HG03135 (cell line): ENCODE results near the gene STAG1.
"Not testable (repeated sequence)": the region's sequence is repeated elsewhere in the genome, so short reads cannot be mapped to it uniquely, and the experiment has no call there.

ENCODE experiments used
- ATAC-seq: cut with Tn5 transposase; IDR thresholded peaks from one replicate; pipeline ENCODE4 v1.9.1; 2021; ENCODE audit warnings: mild to moderate bottlenecking, moderate library complexity; ENCODE audit not compliant: unreplicated experiment

The STAG1 gene

DNA sequence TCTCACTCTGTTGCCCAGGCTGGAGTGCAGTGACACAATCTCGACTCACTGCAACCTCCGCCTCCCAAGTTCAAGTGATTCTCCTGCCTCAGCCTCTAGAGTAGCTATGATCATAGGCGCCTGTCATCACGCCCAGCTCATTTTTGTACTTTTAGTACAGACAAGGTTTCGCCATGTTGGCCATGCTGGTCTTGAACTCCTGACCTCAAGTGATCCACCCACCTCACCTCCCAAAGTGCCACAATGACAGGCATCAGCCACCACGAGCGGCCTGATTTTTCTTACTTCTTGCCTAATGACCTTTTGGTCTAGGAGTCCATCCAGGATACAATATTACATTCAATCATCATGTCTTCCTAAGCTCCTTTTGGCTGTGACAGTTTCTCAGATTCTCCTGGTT is 146.0 kb downstream of the STAG1 start:
- ATAC-seq, result not testable (repeated sequence)

DNA sequence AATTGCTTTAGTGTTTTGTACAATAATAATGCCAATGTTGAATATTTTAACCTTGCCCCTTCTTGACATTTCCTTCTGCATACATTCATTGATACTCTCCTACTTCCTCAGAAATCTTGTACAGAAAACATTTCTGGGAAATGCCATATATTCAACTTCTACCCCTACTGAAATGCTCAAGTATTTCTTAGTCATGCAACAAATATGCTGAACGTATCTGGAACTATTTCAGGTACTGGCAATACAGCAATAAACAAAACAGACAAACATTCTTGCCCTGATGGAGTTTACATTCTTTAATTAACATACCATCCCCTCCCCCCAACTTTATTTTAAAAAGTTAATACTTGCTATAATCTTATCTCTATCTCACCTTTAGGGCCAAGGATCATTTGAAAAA is 147.2 kb downstream of the STAG1 start:
- no peak for ATAC-seq

DNA sequence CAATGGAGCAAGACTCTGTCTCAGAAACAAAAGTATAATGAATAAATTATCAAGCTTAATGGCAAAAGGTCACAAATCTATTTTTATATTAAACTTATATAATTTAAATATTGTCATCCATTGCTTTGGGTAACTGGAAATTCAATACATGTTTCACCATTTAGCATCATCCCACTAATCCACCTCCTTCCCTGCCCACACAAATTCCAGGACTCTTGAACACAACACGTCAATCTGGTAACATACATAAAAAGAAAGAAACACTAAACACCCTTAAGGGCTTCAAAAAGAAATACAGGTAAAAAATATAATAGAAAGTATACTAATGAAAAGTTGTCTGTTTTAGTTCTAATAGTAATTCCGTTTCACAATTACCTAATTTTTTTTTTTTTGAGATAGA is 149.4 kb downstream of the STAG1 start:
- no peak for ATAC-seq

DNA sequence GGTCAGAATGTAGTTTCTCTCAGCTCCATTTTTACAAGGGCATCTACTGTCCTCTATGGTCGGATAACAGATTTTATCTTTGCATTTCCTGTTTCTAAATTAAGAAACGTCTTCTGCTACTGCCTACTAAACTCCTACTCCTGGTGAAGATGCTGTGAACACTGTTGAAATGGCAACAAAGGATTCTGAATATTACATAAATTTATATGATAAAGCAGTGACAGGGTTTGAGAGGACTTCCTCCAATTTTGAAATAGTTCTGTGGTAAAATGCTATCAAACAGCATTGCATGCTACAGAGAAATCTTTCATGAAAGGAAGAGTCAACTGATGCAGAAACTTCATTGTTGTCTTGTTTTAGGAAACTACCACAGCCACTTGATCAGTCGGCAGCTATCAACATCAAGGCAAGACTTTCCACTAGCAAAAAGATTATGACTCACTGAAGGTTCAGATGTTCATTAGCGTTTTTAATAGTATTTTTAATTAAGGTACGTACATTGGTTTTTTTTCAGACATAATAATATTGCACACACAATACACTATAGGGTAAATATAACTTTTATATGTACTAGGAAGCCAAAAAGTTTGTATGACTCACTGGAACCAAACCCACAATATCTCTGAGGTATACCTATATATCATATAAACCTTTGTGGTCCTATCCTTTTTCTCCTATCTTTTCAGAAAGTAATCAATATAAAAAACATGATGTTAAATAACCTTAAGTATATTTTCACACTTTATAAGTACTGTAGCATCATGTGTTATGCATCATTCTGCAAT is 156.1 kb downstream of the STAG1 start:
- ATAC-seq, result no peak

DNA sequence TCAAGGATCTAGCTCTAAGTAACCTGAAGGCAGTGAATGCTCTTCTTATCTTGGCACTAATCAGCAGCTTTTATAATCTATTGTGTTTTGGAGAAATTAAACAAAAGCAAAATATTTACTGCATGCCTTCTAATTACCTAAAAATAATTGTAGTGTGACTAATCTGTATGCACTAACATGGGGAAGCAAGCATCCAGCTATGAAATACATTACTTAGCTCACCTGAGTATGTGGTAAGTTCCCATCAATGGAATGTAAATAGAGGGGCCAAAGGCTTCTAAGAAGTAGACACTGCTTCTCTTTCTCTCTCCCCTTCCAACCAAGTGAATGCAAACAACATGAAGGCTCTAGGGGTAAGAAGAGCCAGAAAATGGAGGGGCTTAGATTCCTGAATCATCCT is 165.6 kb downstream of the STAG1 start:
- ATAC-seq, result no peak

DNA sequence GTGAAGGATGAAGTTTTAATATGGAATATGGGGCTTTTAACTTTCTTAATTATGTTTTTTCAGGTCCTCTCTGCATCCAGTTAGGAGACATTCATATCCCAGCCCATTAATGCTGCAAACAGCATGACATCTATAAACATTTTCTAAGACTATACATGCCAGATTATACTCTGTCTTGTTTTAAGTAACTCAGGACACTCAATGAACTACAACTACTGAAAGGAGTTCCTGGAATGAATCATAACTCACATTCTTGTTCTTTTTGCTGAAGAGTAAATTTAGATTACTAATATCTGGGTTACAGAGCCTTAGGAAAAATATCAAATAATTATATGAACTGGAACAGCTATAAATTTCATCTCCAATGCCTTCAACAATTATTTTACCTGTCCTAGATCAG is 167.4 kb downstream of the STAG1 start:
- no peak for ATAC-seq

DNA sequence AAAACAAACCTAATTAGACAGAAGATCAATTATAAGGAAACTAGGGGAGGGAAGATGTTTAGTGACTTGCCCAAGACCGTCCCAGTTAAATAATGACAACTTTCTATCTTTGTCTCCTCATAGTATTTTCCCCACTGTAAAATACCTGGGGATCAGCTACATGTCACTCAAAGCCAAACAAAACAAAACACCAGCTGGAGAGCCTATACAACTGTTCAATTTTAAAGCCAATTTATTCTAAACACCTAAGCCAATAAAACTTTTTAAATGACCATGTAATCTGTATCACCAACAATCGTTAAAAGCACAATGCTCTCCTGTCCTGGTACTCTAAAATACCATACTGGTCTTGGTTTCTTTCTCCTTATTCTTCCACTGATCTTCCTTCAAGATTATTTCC is 168.4 kb downstream of the STAG1 start:
- ATAC-seq, result no peak

DNA sequence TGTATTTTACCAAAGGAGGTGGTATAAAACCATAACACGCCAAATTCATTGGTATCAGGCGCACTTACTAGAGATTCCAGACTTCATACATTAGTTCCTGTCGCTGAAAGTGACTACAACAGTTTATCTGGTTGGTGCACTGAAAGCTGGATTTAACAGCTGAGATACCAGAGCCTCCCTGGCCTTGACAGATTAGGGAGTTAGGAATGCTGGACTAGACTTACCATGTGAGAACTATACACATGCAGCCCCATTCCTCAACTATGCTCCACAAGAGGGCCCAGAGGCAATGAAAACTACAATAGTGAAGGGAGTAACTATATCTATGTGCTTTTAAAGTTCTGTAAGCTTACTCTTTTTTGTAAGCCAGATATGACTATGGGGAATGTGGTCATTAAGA is 174.4 kb downstream of the STAG1 start:
- ATAC-seq, result no peak

DNA sequence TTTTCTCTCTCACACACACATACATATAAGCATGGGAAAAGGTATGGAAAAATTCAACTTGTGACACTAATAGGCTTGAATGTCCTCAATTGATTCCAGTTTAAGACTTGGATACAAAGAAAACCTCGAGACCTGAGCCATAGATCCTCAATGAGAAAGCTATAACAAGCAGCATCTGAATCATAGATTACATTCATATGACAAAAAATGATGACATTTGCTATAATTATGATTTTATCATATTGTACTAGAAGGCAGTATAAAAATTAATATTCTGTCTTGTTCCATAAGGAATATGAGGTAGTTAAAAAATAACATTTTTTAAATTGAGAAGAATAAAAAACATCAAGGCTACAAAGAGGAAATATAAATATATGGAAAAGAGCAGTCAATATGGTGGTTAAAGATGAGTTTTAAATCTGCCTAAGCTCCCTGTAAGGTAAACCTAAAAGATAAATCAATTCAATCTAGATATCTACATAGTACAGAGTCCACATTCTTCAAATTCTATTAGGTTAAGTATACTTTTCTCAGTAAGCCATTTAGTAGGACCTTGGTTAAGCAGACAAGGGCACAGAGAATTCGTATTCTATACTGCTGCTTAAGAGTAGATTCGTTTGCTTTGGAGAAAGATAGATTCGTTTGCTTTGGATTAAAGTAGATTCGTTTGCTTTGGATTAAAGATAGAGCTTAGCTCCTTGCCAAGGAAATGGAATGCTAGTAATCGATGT is 175.7 kb downstream of the STAG1 start:
- no peak for ATAC-seq

DNA sequence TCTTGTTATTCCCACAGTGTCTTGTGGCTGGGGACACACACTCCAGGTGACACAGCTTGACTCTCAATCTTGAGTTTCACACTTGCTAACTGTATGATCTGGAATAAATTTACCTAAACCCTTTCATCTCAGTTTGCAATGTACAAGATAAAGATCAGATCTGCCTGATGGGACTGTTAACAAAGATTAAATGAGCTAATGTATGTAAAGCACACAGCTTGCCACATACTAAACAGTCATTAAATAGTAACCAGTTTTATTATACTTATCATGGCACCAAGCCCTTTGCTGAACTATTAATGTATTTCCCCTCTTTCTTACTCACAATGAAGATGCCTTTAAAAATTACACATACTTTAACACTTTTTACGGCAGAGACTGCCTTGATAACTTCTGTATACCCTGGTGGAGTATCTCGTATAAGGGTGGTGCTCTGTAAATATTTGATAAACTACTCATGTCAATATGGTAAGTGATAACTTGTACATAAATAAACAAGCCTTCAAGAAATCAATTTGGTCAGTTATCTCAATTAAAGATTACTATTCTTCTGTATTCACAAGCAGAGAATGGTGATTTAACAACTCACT is 184.5 kb downstream of the STAG1 start:
- ATAC-seq, result no peak

DNA sequence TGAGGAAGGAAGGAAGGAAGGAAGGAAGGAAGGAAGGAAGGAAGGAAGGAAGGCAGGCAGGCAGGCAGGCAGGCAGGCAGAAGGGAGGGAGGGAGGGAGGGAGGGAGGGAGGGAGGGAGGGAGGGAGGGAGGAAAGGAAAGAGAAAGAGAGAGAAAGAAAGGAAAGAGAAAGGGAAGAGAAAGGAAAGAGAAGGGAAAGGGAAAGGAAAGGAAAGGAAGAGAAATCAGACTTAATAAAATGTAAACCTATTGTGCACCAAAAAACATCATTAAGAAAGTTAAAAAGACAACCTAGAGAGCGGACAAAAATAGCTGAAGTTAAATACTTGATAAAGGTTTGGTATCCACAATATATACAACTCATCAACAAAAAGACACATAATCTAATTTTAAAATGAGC is 187.2 kb downstream of the STAG1 start:
- not testable (repeated sequence) for ATAC-seq

DNA sequence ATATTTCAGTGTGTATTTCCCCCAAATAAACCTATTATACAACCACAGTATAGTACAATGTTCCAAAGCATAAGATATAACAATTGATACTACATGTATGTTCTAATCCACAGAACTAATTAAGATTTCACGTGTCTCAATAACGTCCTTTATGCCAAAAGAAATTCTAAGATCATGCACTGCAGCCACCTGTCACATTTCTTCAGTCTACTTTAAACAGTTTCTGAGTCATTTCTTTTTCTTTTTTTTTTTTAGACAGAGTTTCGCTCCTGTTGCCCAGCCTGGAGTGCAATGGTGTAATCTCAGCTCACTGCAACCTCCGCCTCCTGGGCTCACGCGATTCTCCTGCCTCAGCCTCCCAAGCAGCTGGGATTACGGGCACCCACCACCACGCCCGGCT is 190.2 kb downstream of the STAG1 start:
- ATAC-seq, result no peak

DNA sequence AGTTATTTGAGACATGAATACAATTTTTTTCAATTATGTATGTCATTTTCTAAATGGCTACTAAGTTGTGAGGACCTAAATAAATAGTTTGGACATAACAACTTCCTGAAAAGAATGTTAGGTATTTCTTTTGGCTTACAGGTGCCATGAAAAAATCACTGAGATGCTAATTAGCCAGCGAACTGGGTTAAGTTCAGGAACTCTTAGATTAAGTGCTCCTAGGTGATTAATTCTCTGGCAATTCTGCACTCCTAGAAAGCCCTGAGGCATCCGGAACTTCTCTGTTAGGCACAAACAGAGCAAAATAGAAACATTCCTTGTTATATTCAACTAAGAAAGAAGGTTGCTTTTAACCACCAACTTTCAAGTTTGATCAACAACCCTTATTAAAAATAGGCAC is 192.3 kb downstream of the STAG1 start:
- ATAC-seq, result no peak

DNA sequence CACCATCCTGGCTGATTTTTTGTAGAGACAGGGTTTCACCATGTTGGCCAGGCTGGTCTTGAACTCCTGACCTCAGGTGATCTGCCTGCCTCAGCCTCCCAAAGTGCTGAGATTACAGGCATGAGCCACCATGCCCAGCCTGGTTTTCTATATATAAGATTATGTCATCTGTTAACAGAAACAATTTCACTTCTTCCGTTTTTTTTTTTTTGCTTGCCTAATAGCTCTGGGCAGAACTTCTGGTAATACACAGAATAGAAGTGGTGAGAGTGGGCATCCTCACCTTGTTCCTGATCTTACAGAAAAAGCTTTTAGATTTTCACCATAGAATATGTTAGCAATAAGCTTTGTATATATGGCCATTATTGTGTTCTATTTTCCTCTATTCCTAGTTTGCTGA is 202.7 kb downstream of the STAG1 start:
- ATAC-seq, result not testable (repeated sequence)

DNA sequence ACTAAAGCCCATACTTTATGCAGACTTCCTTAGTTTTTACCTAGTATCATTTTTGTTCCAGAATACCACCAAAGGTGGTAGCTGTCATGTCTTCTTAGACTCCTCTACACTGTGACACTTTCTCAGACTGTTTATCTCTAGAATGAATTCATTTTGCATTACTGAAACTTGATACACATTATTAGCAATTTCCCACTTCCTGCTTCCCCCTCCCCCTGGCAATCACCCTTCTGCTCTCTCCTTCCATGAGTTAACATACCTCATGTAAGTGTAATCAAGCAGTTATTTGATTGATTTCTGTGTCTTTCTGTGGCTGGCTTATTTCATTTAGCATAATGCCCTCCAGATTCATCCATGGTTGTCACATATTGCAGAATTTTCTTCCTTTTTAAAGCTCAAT is 204.9 kb downstream of the STAG1 start:
- no peak for ATAC-seq

DNA sequence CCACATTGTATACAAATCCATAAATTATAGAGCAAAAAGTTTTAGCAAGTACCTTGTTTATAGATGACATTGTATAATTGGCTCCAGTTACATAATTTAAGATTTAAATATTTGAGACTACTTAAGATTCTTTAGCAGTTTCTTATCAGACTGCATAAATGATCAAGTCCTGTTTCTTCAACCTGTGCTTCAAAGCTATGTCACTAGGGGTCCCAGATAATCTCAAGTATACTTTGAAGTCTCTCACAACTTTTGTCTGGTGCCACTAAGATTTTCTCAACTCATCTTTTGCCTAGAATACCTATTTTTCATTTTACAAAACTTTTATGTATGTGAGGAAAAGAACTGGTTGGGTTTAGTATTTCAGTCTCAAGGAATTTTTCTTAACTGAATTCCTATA is 205.5 kb downstream of the STAG1 start:
- no peak for ATAC-seq

DNA sequence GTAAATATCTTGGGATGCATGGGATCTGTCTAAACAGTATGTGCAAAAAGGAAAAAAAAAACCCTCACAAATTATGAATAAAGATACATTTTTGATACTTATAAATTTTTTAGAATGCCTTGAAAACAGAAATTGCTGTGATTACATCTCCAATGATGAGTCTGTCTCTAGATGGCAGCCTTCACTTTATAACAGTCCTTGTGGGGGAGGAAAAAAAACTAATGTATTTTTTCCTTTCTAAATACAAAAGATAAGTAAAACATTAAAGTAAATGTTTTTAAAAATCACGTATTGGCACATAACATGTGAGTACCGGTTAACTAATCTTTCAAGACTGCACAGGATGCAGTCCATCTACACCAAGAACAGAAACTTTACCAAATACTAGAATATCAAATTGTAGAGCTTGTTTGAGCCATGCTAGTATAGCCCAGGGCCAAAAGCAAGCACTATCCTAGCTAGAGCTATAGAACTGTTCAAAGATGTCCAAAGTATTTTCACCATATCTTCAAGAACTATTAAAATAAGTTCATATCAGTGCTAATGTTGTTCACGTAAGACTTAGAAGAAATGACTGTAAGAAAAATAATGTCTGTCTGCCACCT is 206.4 kb downstream of the STAG1 start:
- ATAC-seq, result no peak

DNA sequence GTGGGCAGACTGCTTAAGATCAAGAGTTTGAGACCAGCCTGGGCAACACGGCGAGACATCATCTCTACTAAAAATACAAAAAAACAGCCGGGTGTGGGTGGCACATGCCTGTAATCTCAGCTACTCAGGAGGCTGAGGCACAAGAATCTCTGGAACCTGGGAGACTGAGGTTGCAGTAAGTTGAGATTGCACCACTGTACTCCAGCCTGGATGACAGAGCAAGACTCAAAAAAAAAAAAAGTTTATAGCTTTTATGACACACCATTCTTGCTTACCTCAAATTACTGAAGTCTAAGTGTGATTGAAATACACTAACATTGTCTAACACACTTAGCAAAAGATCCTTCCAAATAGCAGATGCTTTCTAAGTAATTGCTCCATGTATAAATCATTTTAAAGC is 207.6 kb downstream of the STAG1 start:
- ATAC-seq, result no peak

DNA sequence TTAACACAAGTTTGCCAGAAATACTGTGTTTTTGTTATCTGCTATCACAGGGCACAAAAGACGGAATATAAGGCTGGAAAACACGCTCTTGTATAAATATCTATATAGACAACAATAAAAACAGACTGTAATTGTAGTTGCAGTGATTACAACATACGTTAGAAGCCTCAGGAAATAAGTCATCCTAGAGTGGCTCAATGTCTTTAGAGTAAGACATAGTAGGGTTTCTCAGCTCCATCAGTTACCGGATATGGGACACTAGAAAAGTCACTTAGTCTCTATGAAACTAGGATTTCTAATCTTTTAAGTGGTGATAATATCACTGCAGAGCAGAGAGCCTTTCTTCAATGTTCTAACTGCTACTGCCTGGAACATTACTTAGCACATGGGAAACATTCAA is 208.8 kb downstream of the STAG1 start:
- ATAC-seq, result no peak

DNA sequence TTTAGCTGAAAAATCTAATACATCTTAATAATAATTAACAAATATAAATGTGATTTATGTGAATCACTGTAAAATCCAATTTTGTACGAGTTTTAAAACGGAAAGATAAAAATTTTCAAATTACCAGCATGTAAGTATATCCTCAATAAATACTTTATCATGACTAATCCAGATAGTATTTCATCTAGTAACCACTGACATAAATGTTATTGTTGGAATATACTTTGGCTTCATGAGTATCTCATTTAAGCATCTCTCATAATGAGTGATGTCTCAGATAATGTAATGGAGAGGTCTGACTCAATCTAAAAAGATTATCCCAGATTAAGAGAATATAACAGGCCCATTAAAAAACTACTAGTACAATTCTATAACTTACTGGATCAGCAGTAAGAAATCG is 216.3 kb downstream of the STAG1 start:
- no peak for ATAC-seq

DNA sequence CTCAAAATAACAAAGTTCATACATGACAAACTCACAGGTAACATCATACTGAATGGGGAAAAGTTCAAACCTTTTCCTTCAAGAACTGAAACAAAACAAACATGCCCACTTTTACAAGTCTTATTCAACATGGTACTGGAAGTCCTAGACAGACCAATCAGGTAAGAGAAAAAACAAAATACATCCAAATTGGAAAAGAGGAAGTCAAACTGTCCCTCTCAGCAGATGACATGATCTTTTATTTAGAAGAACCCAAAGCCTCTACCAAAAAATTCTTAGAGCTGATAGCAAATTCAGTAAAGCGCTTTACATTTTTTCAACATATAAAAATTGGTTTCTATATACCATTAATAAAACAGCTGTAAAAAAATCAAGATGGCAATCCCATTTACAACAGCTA is 219.4 kb downstream of the STAG1 start:
- no peak for ATAC-seq

DNA sequence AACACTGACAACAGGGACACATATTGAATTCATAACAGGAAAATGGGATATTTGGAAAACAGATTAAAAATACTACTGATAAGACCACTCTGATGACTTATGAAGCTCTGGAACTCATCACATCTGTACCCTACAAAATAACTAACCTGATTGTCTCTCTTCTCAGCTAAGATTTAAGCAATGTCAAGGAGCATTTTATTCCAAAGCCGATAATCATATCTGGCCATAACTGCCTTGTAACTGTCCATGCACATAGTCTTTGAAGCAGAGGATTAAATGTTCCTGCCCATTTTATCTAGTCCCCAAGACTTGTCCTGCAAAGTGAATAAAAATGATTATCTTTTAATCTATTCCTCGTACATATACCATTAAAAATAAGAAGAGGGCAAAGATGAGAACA is 234.1 kb downstream of the STAG1 start:
- no peak for ATAC-seq
